Astrocyte of the spinal cord (primary cell): ENCODE results near the gene ABHD15.

Experiments used
- DNase-seq: peaks from one replicate; pipeline ENCODE4 v3.0.0; 2011; ENCODE audit warnings: low read depth, low spot score
- H3K4me3 ChIP-seq: 2 replicates; pipeline ENCODE4 v1.5.1; 2011; ENCODE audit warnings: low read depth, mild to moderate bottlenecking, low read length, moderate library complexity
- CTCF ChIP-seq: IDR thresholded peaks from 2 replicates; pipeline ENCODE4 v1.5.1; 2012; ENCODE audit warnings: low read depth, mild to moderate bottlenecking, low read length, inconsistent platforms
- in situ Hi-C: cut with HindIII; loops from 2 replicates; pipeline ENCODE4 v1.10.0; 2017; ENCODE audit warnings: low sequenced_read_pairs

Gene ABHD15

GRCh38 chr17:29594519-29595090 is 27.8 kb upstream of the ABHD15 start:
- DNase-seq: no peak
- TF ChIP-seq CTCF: no peak
- in situ Hi-C loops: no loop called here
- no peak overlapping the region for H3K4me3 ChIP-seq

- peak overlapping the region; percentile 54 for H3K4me3 ChIP-seq
- peak; percentile 22 for DNase-seq
- in situ Hi-C loops: no loop called here
- TF ChIP-seq CTCF: peak; percentile 29
These were observed 27.0 kb upstream of the ABHD15 start for GRCh38 chr17:29593591-29594518.

- DNase-seq: no peak
- in situ Hi-C loops: no loop called here
- no peak for TF ChIP-seq CTCF
- H3K4me3 ChIP-seq: peak within 1 kb of the TSS; percentile 54
These were observed 26.2 kb upstream of the ABHD15 start, which contains the start of gene ANKRD13B for GRCh38 chr17:29592850-29593551. Gene ANKRD13B, plus strand, starts transcription at chr17:29593132. Its CDS starts 490 bp downstream, at chr17:29593622.

- in situ Hi-C loops: no loop called here
- TF ChIP-seq CTCF: peak; percentile 98
- H3K4me3 ChIP-seq: peak overlapping the region; percentile 34
- peak; percentile 87 for DNase-seq
These were observed 25.1 kb upstream of the ABHD15 start for GRCh38 chr17:29591737-29592608.

DNA sequence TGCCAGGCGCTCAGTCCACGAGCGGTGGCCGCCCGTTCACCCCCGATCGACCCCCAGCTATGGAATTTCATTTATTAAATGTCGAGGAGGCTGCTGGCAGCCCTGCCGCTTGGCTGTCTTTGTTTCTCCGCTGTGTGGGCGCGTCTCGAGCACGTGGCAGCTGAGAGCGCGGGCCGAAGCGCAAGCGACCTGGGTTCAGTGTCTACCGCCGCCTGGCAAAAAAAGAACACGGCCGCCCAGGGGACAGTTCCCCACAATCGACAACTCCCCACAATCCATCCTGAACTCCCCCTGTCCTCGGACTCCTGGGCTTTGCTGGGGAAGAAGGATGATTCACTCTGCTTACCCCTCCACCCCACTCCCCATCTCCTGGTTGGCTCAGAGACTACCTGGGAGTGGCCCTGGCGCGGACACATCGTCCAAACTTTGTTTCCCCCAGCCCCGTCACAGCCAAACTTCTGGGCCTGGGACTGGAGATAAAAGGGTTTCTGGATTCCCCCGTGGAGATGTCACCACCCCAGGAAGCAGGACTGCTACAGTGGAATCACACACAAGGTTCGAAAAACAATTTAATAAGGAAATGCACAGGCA is 24.4 kb upstream of the ABHD15 start:
- in situ Hi-C loops: no loop called here
- no peak for DNase-seq
- TF ChIP-seq CTCF: no peak

More for the DNA sequence above, 24.4 kb upstream of the ABHD15 start:
- peak overlapping the region; percentile 34 for H3K4me3 ChIP-seq
